ENCODE results near the gene MX2.

Gene MX2

GRCh38 chr21:41360072-41360821, 1.6 kb upstream of the MX2 start:
- DNase-seq (ENCODE audit: low spot score): no peak
- TF ChIP-seq CTCF (IDR thresholded peaks at IDR 0.05; ENCODE audit: borderline replicate concordance, control extremely low read depth, extremely low read depth, insufficient read depth, missing control alignments): no peak
- in situ Hi-C loops (cut with MboI; ENCODE audit: low sequenced_read_pairs, unreplicated experiment): no loop called here

- no peak for TF ChIP-seq CTCF (IDR thresholded peaks at IDR 0.05; ENCODE audit: borderline replicate concordance, control extremely low read depth, extremely low read depth, insufficient read depth, missing control alignments)
- in situ Hi-C loops (cut with MboI; ENCODE audit: low sequenced_read_pairs, unreplicated experiment): no loop called here
- DNase-seq (ENCODE audit: low spot score): no peak
Measured at GRCh38 chr21:41361053-41361785, 608 bp upstream of the MX2 start.

- TF ChIP-seq CTCF (IDR thresholded peaks at IDR 0.05; ENCODE audit: borderline replicate concordance, control extremely low read depth, extremely low read depth, insufficient read depth, missing control alignments): no peak
- no peak for DNase-seq (ENCODE audit: low spot score)
- in situ Hi-C loops (cut with MboI; ENCODE audit: low sequenced_read_pairs, unreplicated experiment): no loop called here
Measured at GRCh38 chr21:41362605-41363369, 960 bp downstream of the MX2 start.

- in situ Hi-C loops (cut with MboI; ENCODE audit: low sequenced_read_pairs, unreplicated experiment): no loop called here
- TF ChIP-seq CTCF (IDR thresholded peaks at IDR 0.05; ENCODE audit: borderline replicate concordance, control extremely low read depth, extremely low read depth, insufficient read depth, missing control alignments): no peak
- no peak for DNase-seq (ENCODE audit: low spot score)
Measured at GRCh38 chr21:41363370-41364270, 1.8 kb downstream of the MX2 start.

- in situ Hi-C loops (cut with MboI; ENCODE audit: low sequenced_read_pairs, unreplicated experiment): no loop called here
- no peak for TF ChIP-seq CTCF (IDR thresholded peaks at IDR 0.05; ENCODE audit: borderline replicate concordance, control extremely low read depth, extremely low read depth, insufficient read depth, missing control alignments)
- DNase-seq (ENCODE audit: low spot score): no peak
Measured at GRCh38 chr21:41364308-41364707, 2.5 kb downstream of the MX2 start.

Measured in GM13976 (cell line).